ENCODE measurements around the gene LPP. TPM values are rescaled to one million over a fixed set of nuclear protein-coding genes. Genes with fewer than 3 reads are reported as not detected.

Gene LPP
- total and polyA plus RNA-seq, 9 of the 15 experiments (the other 6 are each of a cell fraction or from before 2014, with no cell fraction given): 0.07 to 0.18 TPM; not detected in 7

- TF ChIP-seq POU5F1 (IDR thresholded peaks at IDR 0.05; ENCODE audit: borderline replicate concordance, low read depth, low read length, partially characterized antibody) (no peak), ESRRB (CRISPR knock-in tag; IDR thresholded peaks at IDR 0.05; ENCODE audit: borderline replicate concordance) (no peak), ZNF165 (CRISPR knock-in tag; IDR thresholded peaks at IDR 0.05; ENCODE audit: borderline replicate concordance) (no peak), ZNF586 (CRISPR knock-in tag; conservative IDR thresholded peaks at IDR 0.05) (no peak), E2F1 (CRISPR knock-in tag; IDR thresholded peaks at IDR 0.05) (no peak), NFIC (IDR thresholded peaks at IDR 0.05) (no peak), KLF13 (tag; IDR thresholded peaks at IDR 0.05; ENCODE audit: borderline replicate concordance, low read depth) (no peak), HNRNPL (IDR thresholded peaks at IDR 0.05; ENCODE audit: low read depth, low read length) (no peak), REST (IDR thresholded peaks at IDR 0.05; ENCODE audit: borderline replicate concordance) (no peak), REST (CRISPR knock-in tag; IDR thresholded peaks at IDR 0.05; ENCODE audit: low read depth) (no peak), MBD2 (IDR thresholded peaks at IDR 0.05; ENCODE audit: borderline replicate concordance, low read depth) (no peak), ZBTB8A (IDR thresholded peaks at IDR 0.05; ENCODE audit: partially characterized antibody) (no peak)
Measured at GRCh38 chr3:188261011-188261410, 107.1 kb downstream of the LPP start (continued).

Measured in K562 (cell line).